Stimulated activated CD8-positive, alpha-beta memory T cell treated with anti-CD3 and anti-CD28 coated beads, Interleukin-15, amount 100 ng/mL, for 1 hour (primary cell): ENCODE data around the gene CEP135.
"Not testable (repeated sequence)": the region's sequence is repeated elsewhere in the genome, so short reads cannot be mapped to it uniquely, and the experiment has no call there.

ENCODE experiments used
- DNase-seq: peaks from one replicate; pipeline ENCODE4 v3.0.0-alpha.2; 2020; ENCODE audit warnings: low read depth

The CEP135 gene

DNA sequence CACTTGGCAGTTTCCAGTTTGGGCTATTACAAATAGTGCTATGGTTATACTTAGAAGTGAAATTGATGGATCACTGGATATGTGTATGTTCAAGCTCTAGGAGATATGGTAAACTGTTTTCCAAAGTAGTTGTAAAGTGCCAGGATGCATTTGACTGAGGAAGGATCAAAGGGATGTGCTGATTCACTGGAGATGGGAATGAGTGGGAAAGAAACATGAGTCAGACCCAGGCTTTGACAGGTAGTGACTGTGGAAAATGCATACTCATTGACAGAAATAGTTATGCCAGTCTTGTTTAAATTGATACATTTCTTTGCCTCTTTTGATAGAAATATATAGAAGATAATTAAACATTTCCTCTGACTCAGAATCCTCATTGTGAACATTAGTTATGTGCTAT is 77.9 kb downstream of the CEP135 start:
- DNase-seq = no peak

DNA sequence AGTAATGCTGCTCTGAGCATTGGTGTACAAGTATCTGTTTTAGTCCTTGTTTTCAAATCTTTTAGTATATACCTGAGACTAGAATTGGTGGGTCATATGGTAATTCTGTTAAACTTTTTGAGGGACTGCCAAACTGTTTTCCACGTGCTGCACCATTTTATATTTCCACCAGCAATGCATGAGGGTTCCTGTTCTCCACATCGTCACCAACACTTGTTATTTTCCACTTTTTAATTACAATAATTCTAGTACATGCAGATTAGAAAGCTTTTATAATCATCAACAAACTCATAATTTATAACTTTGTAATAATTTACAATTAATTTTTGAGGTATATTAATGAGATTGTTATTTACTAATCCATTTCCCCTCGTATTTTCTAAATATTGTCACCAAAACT is 79.4 kb downstream of the CEP135 start:
- no peak for DNase-seq

DNA sequence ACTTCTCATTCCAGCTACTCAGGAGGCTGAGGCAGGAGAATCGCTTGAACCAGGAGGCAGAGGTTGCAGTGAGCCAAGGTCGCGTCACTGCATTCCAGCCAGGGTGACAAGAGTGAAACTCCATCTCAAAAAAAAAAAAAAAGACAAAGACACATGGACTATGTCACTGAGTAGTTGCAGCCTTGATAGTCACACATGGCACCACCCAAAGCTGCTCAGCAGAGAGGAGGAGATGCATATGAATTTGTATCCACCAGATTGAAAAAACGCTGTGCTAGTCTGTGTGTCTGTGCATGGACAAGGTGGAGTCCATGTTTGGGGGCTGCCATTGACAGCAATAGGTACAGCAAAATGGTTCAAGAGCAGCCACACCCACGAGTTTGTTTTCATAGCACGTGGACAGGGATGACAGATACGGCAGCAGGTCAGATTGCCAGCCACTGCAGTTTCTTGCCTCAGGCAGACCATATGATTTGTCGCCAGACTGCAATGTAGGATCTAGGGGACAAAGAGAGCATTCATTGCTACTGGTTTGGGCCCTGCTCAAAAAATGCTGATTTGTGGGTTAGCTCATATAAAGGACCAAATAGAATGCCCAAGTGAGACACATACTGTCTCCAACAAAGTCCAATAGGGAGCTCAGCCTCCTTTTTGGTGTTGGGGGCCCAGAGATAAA is 89.9 kb downstream of the CEP135 start:
- DNase-seq = no peak

GRCh38 chr4:56040842-56041241 is 92.1 kb downstream of the CEP135 start:
- DNase-seq = no peak

GRCh38 chr4:56042225-56042624 is 93.5 kb downstream of the CEP135 start:
- DNase-seq = no peak

DNA sequence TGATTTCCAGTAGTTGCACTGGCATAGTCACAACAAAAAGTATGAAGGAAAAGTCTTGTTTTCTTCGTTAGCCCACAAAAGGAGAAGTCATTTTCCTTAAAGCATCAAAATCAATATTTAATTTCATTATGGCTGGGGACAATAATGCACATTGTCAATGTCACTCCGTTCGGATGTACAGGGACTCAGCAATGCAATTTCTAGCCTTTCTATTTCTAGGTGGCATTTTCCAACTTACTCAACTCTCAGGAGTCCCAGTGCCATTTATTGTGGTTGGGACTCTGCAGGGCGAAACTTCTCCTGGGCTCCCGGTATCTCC is 99.6 kb downstream of the CEP135 start:
- DNase-seq = no peak

GRCh38 chr4:56048702-56049431 is 100.1 kb downstream of the CEP135 start:
- no peak for DNase-seq

DNA sequence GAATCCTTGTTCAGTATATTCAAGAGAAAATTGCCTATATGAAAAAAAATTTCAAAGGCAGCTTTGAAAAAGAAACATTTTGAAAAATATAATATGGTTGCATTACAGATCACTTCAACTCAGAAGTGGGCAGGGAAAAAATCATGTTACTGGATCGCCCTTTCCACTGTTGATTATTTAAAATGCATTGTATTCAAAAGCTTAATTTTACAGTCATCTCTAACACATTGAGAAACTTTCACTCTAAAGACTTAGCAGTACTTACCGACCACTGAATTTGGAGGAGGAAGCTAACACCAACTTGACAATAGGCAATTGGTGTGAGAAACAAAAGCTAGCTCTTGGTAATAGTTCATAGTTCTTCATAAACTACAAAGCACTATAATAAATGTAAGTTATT is 101.9 kb downstream of the CEP135 start:
- no peak for DNase-seq

DNA sequence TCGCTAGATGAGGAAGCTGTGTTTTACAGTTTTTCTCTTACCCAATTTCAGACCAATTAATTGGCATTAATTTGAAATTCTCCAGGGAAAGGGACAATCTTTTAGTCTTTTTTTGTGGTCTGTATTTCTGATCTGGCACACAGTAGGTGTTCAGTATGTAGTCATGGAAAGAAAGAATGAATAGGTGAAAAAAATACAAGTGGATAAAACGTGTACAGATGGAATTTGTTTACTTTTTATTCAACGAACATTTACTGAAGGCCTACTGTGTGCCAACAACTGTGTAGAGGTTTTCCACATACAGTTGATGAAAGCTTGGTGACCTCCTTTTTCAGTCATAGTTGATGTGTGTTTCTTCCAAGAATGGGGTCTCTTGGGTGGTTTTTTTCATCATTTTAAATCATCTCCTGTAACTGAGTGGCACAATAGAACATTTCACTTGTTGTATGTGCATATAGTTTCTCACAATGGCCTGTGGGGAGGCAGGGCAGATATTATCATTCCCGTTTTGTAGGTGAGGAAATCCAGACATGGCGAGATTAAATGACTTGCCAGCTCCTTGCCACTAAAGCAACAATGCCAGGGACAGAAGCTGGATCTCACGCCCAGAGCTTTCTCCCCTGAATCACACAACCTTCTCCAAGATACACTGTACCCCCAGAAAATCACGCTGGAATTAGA is 102.4 kb downstream of the CEP135 start:
- DNase-seq = no peak

DNA sequence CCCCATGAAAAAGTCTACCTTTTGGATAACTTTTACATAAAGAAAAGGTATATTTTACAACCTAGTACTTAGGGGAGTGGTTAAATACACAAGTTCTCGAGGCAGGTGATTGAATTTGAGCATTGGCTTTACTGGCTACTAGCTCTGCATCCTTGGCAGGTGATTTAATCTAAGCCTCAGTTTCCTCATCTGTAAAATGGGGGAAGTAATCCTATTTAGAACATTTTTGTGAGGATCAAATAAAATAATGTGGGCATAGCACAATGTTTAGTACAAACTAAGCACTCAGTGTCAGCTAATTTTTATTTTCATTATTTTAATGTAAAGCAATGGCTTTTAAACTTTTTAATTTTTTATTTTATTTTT is 102.9 kb downstream of the CEP135 start:
- no peak for DNase-seq

GRCh38 chr4:56052481-56052880 is 103.7 kb downstream of the CEP135 start:
- no peak for DNase-seq

GRCh38 chr4:56052966-56053365 is 104.2 kb downstream of the CEP135 start:
- DNase-seq = no peak

DNA sequence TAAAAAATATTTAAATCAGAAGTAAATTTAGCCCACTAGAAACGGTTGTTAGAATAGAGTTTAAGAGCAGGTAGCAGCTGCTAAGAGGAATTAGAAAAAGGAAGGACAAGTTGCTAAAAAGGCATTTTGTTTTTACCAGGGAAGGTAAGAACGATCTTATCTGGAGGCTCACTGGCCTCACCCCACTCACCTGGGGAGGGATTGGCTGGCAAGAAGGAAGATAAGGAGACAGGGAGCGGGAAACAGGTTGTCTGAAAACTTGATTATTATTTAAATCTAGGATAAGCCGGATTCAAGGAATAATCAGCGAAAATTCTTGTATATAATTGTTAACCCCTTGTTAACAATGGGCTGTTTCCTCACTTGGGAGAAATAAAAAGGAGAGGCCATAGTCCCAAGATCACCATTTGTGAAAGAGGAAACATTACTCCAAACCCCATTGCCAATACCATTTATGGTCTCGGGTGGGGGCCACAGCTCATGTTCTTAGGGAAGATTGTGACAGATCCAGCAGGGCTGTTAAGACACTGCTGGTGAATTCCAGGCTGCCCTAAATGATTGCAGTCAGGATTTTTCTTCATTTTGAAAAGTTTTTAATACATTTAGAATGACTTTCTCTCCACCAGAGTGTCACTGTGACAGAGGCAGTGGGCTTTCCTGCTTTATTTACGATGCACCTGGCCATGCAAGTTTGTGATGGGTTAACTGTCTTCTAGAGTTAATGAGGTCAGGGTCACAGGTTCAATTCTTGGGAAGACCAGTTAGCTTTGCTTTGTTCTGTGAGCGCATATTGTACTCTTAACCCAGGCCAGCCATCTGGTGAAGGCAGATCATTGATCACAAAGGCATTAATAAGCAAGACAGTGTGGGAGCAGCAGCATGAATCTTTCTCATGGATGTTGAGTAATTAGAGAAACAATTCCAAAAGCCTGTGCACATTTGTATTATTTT is 106.6 kb downstream of the CEP135 start:
- DNase-seq = no peak

DNA sequence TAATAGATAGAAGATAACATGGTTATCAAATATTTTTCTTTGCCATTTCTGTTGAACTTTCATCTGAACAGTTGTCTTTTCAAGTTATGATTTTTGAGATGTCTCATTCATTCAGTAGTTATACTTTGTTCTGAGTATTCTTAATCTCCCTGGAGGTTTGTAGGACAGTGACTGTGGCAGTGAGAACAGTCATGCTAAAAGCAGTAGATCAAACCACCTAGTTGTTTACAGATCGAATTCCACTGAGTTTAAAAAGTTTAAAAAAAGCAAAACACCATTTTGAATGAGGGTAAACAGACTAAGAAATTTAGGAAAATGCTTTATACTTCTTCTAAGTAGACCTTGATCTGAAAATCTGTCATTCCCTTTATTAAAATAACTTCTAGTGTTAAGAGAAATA is 107.2 kb downstream of the CEP135 start:
- no peak for DNase-seq

- no peak for DNase-seq
Observed at GRCh38 chr4:56058555-56058954, 109.8 kb downstream of the CEP135 start.

GRCh38 chr4:56060036-56060435 is 111.3 kb downstream of the CEP135 start:
- no peak for DNase-seq

- DNase-seq = no peak
Observed at GRCh38 chr4:56062106-56062505, 113.4 kb downstream of the CEP135 start.

GRCh38 chr4:56062526-56063145 is 113.9 kb downstream of the CEP135 start:
- no peak for DNase-seq

GRCh38 chr4:56066493-56066892 is 117.7 kb downstream of the CEP135 start:
- DNase-seq = no peak

- DNase-seq = no peak
Observed at GRCh38 chr4:56067826-56068225, 119.1 kb downstream of the CEP135 start.

- DNase-seq = not testable (repeated sequence)
Observed at GRCh38 chr4:56072730-56073129, 124.0 kb downstream of the CEP135 start.

DNA sequence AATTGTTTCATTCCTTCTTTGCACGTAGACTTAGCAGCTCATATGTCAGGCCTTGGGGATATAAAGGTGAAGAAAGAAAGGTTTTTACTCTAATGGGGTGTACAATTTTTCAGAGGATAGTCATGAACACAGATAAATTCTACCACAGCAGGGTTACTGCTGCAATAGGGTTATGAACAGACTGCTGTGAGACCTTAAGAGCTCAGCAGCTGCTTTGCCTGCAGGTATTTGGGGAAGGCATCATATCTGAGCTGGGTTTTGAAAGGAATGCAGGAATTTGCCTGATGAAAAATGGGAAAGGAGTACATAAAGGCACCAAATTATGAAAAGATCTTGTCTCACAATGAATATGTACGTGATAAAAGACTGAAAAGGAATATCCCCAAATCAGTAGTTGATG is 128.9 kb downstream of the CEP135 start:
- no peak for DNase-seq
